Endodermal cell (in vitro differentiated cells): Measurements from ENCODE around the gene ADSS2. TPM values are rescaled to one million over a fixed set of nuclear protein-coding genes. Genes with fewer than 3 reads are reported as not detected.

ENCODE experiments used
- DNase-seq: peaks from one replicate; pipeline ENCODE4 v3.0.0-alpha.2; 2017
- H3K27ac ChIP-seq: 2 replicates; pipeline ENCODE4 v1.5.1; 2013; ENCODE audit warnings: mild to moderate bottlenecking, low read depth, low read length, moderate library complexity
- H3K27me3 ChIP-seq: 2 replicates; pipeline ENCODE4 v1.6.1; 2013; ENCODE audit warnings: mild to moderate bottlenecking, low read length, moderate library complexity; ENCODE audit not compliant: insufficient read depth, control insufficient read depth, poor library complexity, severe bottlenecking
- H3K36me3 ChIP-seq: 2 replicates; pipeline ENCODE4 v1.7.0; 2013; ENCODE audit warnings: mild to moderate bottlenecking, low read length, moderate library complexity; ENCODE audit not compliant: control insufficient read depth, insufficient read depth
- H3K4me1 ChIP-seq: one replicate; pipeline ENCODE4 v1.7.0; 2013; ENCODE audit warnings: low read length; ENCODE audit not compliant: control insufficient read depth, insufficient read depth
- H3K4me3 ChIP-seq: 2 replicates; pipeline ENCODE4 v1.5.1; 2013; ENCODE audit warnings: mild to moderate bottlenecking, low read length, moderate library complexity
- H3K9ac ChIP-seq: 2 replicates; pipeline ENCODE4 v1.6.1; 2013; ENCODE audit warnings: mild to moderate bottlenecking, low read length, moderate library complexity; ENCODE audit not compliant: poor library complexity, severe bottlenecking; ENCODE audit errors: extremely low read depth
- H3K9me3 ChIP-seq: 2 replicates; pipeline ENCODE4 v1.6.1; 2013; ENCODE audit warnings: mild to moderate bottlenecking, low read length, moderate library complexity; ENCODE audit not compliant: control insufficient read depth
- H3K27ac Mint-ChIP-seq: 2 replicates; pipeline ENCODE4 v1.8.0; 2020; ENCODE audit warnings: mixed read lengths
- H3K27me3 Mint-ChIP-seq: 2 replicates; pipeline ENCODE4 v1.8.0; 2021; ENCODE audit warnings: mild to moderate bottlenecking, mixed read lengths; ENCODE audit not compliant: insufficient read depth
- H3K36me3 Mint-ChIP-seq: 2 replicates; pipeline ENCODE4 v1.8.0; 2020; ENCODE audit warnings: low read depth, mixed read lengths
- H3K4me1 Mint-ChIP-seq: 2 replicates; pipeline ENCODE4 v1.8.0; 2020; ENCODE audit warnings: mixed read lengths
- H3K4me3 Mint-ChIP-seq: 2 replicates; pipeline ENCODE4 v1.8.0; 2020; ENCODE audit warnings: mild to moderate bottlenecking, moderate library complexity, mixed read lengths
- H3K9me3 Mint-ChIP-seq: 2 replicates; pipeline ENCODE4 v1.8.0; 2020; ENCODE audit warnings: mild to moderate bottlenecking, mixed read lengths
- CTCF ChIP-seq: fragments of 200-600 bp; sonication (generic); conservative IDR thresholded peaks from 2 replicates; pipeline ENCODE4 v1.5.0; 2021; ENCODE audit warnings: antibody characterized with exemption, mild to moderate bottlenecking
- WGBS, 2 experiments: methylation state at CpG; one replicate each; pipeline versions ENCODE4 v1.1.5 to v1.1.7; 2013; ENCODE audit warnings: missing lambda C conversion rate in 2 of 2, mixed read lengths in 1 of 2; ENCODE audit not compliant: insufficient coverage in 1 of 2, insufficient read length in 1 of 2; 5-methylcytosine and 5-hydroxymethylcytosine counted together
- total RNA-seq, 2 donors: library from RNA; stranded (reverse); fragmentation: NEBNext Ultra II Directional in 1 of 2; extraction: Animal tissue kit (Norgen Biotek cat#: 25700) in 1 of 2; gene quantifications; 2 replicates in 1 of 2; 3 replicates in 1 of 2; pipeline ENCODE4 v1.2.1, GENCODE V29; 2021

The ADSS2 gene
- total RNA-seq, 2 donors from 2014 or later = 45.9 to 50.2 TPM

GRCh38 chr1:244435562-244436205, 16.0 kb downstream of the ADSS2 start:
- Histone ChIP-seq H3K9ac (no peak overlapping the region), H3K36me3 (peaks cover 19% of the 10 kb centered on the region), H3K9me3 (no peaks in the 10 kb centered on the region), H3K4me3 (no peak overlapping the region), H3K27me3 (no peaks in the 10 kb centered on the region), H3K27ac (no peak overlapping the region), H3K4me1 (no peaks in the 10 kb centered on the region)
- TF ChIP-seq CTCF = no peak
- peaks cover 25% of the 10 kb centered on the region for H3K4me1 Mint-ChIP-seq
- no peak overlapping the region for H3K27ac Mint-ChIP-seq
- no peaks in the 10 kb centered on the region for H3K27me3 Mint-ChIP-seq
- H3K4me3 Mint-ChIP-seq = no peak overlapping the region
- no peaks in the 10 kb centered on the region for H3K9me3 Mint-ChIP-seq
- WGBS, 2 experiments = 98 to 100% methylated on average over 1 to 6 of the region's 6 CpGs
- H3K36me3 Mint-ChIP-seq = peaks cover 29% of the 10 kb centered on the region
- no peak for DNase-seq

GRCh38 chr1:244431166-244431565, 20.5 kb downstream of the ADSS2 start:
- H3K36me3 Mint-ChIP-seq = peaks cover 28% of the 10 kb centered on the region
- Histone ChIP-seq H3K36me3 (peaks cover 13% of the 10 kb centered on the region), H3K4me3 (no peak overlapping the region), H3K27ac (no peak overlapping the region), H3K27me3 (no peaks in the 10 kb centered on the region), H3K4me1 (no peaks in the 10 kb centered on the region), H3K9me3 (no peaks in the 10 kb centered on the region), H3K9ac (no peak overlapping the region)
- TF ChIP-seq CTCF = no peak
- no peak overlapping the region for H3K27ac Mint-ChIP-seq
- H3K27me3 Mint-ChIP-seq = no peaks in the 10 kb centered on the region
- no peaks in the 10 kb centered on the region for H3K9me3 Mint-ChIP-seq
- no peak for DNase-seq
- no peak overlapping the region for H3K4me3 Mint-ChIP-seq
- H3K4me1 Mint-ChIP-seq = no peaks in the 10 kb centered on the region

- TF ChIP-seq CTCF = no peak
- H3K4me1 ChIP-seq = no peaks in the 10 kb centered on the region
- DNase-seq = no peak
- peaks cover 6% of the 10 kb centered on the region for H3K36me3 ChIP-seq
- Mint-ChIP-seq H3K4me1 (no peaks in the 10 kb centered on the region), H3K9me3 (no peaks in the 10 kb centered on the region), H3K36me3 (peaks cover 21% of the 10 kb centered on the region), H3K4me3 (no peak overlapping the region), H3K27me3 (no peaks in the 10 kb centered on the region), H3K27ac (no peak overlapping the region)
- no peak overlapping the region for H3K27ac ChIP-seq
- H3K27me3 ChIP-seq = no peaks in the 10 kb centered on the region
- H3K9me3 ChIP-seq = no peaks in the 10 kb centered on the region
- no peak overlapping the region for H3K4me3 ChIP-seq
- H3K9ac ChIP-seq = no peak overlapping the region
- WGBS, 2 experiments = 100% methylated on average over 3 of the region's 3 CpGs; no CpG with 5 or more reads in 1 of the 2 experiments
Measured at GRCh38 chr1:244429818-244430217, 21.9 kb downstream of the ADSS2 start.
